GM12801 (cell line): Measurements from ENCODE around the gene HAUS5.

Source experiments
- CTCF ChIP-seq: IDR thresholded peaks from one replicate; pipeline ENCODE4 v1.5.1; 2011; ENCODE audit warnings: control low read depth; ENCODE audit not compliant: insufficient read length; ENCODE audit errors: extremely low read depth

The HAUS5 gene

DNA sequence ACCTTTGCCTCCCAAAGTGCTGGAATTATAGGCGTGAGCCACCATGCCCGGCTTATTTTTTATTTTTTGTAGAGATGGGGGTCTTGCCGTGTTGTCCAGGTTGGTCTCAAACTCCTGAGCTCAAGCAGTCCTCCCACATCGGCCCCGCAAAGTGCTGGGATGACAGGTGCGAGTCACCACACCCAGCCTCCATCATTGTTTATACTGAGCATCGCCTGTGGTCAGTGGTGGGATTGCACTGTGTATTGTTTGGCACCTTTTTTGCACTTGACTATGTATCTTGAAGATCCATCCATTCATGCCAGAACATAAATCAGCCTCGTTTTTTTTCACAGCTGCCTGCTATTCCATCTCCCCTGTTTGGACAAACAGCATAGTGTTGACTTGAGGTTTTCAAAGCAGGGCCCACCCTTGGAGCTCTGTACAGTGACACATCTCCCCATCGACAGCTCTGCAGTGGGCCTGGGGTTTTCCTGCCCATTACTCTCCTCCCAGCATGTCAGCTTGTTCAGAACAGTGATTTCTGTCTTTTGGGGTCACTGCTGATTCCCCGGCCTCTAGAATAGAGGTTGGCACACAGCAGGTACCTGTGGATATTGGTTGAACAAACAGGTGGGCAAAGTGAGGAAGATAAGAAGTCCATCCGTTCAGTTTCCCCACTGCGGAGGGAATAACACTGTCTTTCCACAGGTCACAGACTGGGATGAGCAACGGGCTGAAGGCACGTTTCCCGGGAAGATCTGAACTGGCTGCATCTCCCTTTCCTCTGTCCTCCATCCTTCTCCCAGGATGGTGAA lies 45.6 kb downstream of the HAUS5 start:
- no peak for TF ChIP-seq CTCF

- no peak for TF ChIP-seq CTCF
Observed at GRCh38 chr19:35661995-35662340, 49.4 kb downstream of the HAUS5 start.

GRCh38 chr19:35663981-35664380 lies 51.4 kb downstream of the HAUS5 start:
- TF ChIP-seq CTCF, result no peak

- no peak for TF ChIP-seq CTCF
Observed at GRCh38 chr19:35665157-35665556, 52.6 kb downstream of the HAUS5 start.

GRCh38 chr19:35665604-35666003 lies 53.1 kb downstream of the HAUS5 start:
- no peak for TF ChIP-seq CTCF

DNA sequence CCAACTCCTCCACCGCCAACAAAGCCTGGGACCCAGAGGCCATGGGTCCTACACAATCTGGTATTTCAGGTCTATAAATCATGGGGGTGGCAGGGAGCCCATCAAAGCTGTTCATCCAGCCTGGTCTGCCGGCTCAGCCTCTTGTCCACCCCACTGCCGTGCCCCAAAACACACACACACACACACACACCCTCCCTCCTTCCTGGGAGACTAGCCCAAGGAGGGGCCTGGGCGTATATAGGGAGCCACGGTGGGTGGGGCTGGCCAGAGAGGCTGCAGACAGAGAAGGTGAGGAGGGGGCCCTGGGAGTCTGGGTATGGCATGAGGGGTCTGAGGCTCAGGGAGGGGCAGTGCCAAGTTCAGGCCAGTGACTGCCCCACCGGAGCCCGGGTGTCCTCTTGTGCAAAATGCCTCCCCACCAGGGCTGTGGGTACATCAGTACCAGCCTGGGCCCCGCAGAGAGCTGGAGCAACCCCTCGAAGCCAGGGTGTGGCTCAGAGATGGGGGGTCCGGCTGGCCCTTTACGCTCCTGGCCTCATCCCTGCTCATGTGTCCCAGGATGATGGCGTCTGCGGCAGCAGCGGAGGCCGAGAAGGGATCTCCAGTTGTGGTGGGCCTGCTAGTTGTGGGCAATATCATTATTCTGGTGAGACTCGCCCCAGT lies 53.8 kb downstream of the HAUS5 start, which contains the start of gene UPK1A:
TSS of gene UPK1A (plus strand) at position 267 of the 663 bp plus-strand sequence. CDS start at position 563, 296 bp downstream.
- TF ChIP-seq CTCF, result no peak

DNA sequence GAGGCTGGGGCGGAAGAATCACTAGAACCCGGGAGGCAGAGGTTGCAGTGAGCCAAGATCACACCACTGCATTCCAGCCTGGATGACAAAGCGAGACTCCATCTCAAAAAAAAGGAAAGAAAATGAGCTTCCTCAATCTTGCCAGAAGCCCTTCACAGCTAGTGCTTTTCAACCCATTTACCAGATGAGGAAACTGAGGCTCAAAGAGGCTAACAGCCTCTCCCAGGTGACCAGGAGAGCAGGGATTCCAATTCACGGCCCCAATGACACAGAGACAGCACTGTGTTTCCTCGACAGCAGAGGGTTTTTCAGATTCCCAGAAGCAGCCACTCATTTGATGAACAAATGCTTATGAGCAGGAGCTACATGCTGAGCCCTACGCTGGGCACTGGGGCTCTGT lies 57.0 kb downstream of the HAUS5 start:
- TF ChIP-seq CTCF, result no peak
